ENCODE results near the gene RNF26.

The RNF26 gene

GRCh38 chr11:119337581-119338317 is 3.4 kb downstream of the RNF26 start:
- DNase-seq: no peak

GRCh38 chr11:119338318-119338890 is 4.1 kb downstream of the RNF26 start:
- peak; percentile 77 for DNase-seq

- DNase-seq: no peak
Measured at GRCh38 chr11:119338965-119339588, 4.8 kb downstream of the RNF26 start.

GRCh38 chr11:119339589-119340334 is 5.4 kb downstream of the RNF26 start:
- DNase-seq: peak; percentile 34

GRCh38 chr11:119340335-119341221 is 6.3 kb downstream of the RNF26 start, which contains the start of gene C1QTNF5:
C1QTNF5 (minus strand) TSS chr11:119340883; CDS start chr11:119340397, 486 bp downstream.
- no peak for DNase-seq

GRCh38 chr11:119341222-119342022 is 7.1 kb downstream of the RNF26 start:
- DNase-seq: no peak

GRCh38 chr11:119342023-119342300 is 7.6 kb downstream of the RNF26 start:
- DNase-seq: no peak

- no peak for DNase-seq
Measured at GRCh38 chr11:119342362-119343130, 8.2 kb downstream of the RNF26 start.

- no peak for DNase-seq
Measured at GRCh38 chr11:119343726-119344125, 9.4 kb downstream of the RNF26 start.

- no peak for DNase-seq
Measured at GRCh38 chr11:119344291-119345010, 10.1 kb downstream of the RNF26 start.

- DNase-seq: no peak
Measured at GRCh38 chr11:119345685-119346084, 11.4 kb downstream of the RNF26 start.

- DNase-seq: no peak
Measured at GRCh38 chr11:119346605-119347004, 12.3 kb downstream of the RNF26 start, which contains the start of gene MFRP. MFRP (minus strand) TSS chr11:119346705; CDS start chr11:119346513, 192 bp downstream.

GRCh38 chr11:119347242-119347641 is 12.9 kb downstream of the RNF26 start:
- DNase-seq: no peak

GRCh38 chr11:119347940-119348605 is 13.7 kb downstream of the RNF26 start:
- no peak for DNase-seq

GRCh38 chr11:119350302-119350701 is 16.0 kb downstream of the RNF26 start:
- DNase-seq: no peak

- no peak for DNase-seq
Measured at GRCh38 chr11:119351232-119351631, 16.9 kb downstream of the RNF26 start.

GRCh38 chr11:119352857-119353260 is 18.5 kb downstream of the RNF26 start:
- DNase-seq: no peak

- DNase-seq: no peak
Measured at GRCh38 chr11:119355091-119355843, 20.9 kb downstream of the RNF26 start.

Data from stimulated activated CD4-positive, alpha-beta T cell treated with anti-CD3 and anti-CD28 coated beads, Interleukin-4, amount 100 ng/mL, for 24 hours (primary cell).